Mesodermal cell (in vitro differentiated cells): ENCODE results near the gene CELF5.

Source experiments
- H3K27ac ChIP-seq: 2 replicates; pipeline ENCODE4 v1.7.0; 2013; ENCODE audit warnings: mild to moderate bottlenecking, low read depth, low read length, moderate library complexity; ENCODE audit not compliant: severe bottlenecking
- H3K36me3 ChIP-seq: 2 replicates; pipeline ENCODE4 v1.7.1; 2013; ENCODE audit warnings: mild to moderate bottlenecking, low read length, moderate library complexity; ENCODE audit not compliant: control insufficient read depth, insufficient read depth
- H3K4me1 ChIP-seq: one replicate; pipeline ENCODE4 v1.7.1; 2013; ENCODE audit warnings: mild to moderate bottlenecking, low read length; ENCODE audit not compliant: insufficient read depth, control insufficient read depth, poor library complexity, severe bottlenecking
- H3K4me3 ChIP-seq: 2 replicates; pipeline ENCODE4 v1.7.0; 2013; ENCODE audit warnings: low read length, control low read depth, mild to moderate bottlenecking; ENCODE audit not compliant: insufficient read depth, poor library complexity, severe bottlenecking; ENCODE audit errors: extremely low read depth
- H3K9me3 ChIP-seq: 2 replicates; pipeline ENCODE4 v1.7.1; 2013; ENCODE audit warnings: mild to moderate bottlenecking, low read length, moderate library complexity; ENCODE audit not compliant: control insufficient read depth
- WGBS, 2 experiments: methylation state at CpG; one replicate each; pipeline ENCODE4 v1.1.5; 2013; ENCODE audit warnings: missing lambda C conversion rate in 2 of 2; ENCODE audit not compliant: insufficient coverage in 2 of 2; 5-methylcytosine and 5-hydroxymethylcytosine counted together

The CELF5 gene

DNA sequence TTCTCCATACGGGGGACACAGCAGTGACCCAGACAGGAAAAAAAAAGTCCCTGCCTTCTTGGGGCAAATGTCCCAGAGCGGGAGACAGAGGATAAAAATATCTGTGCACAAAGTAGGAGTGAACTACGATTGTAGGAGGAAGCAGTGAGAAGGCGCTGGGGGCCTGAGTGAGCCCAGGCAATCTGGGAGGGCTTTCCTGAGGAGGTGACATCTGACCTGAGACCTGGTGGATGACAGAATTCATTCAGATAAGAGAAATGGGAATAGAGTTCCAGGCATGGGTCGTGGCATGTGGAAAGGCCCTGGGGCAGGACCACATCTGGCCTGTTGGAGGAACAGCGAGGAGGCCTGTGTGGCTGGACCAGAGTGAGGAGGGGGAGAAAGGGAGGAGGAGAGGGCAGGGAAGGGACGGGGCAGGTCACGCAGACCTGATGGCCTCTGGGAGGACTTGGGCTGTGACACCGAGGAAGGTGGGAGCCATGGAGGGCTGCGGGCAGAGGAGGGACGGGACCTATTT is 91.7 kb downstream of the CELF5 start:
- no peaks in the 10 kb centered on the region for H3K36me3 ChIP-seq
- no peaks in the 10 kb centered on the region for H3K4me1 ChIP-seq
- no peaks in the 10 kb centered on the region for H3K9me3 ChIP-seq
- 85 to 91% methylated on average over 11 of the region's 11 CpGs for WGBS, 2 experiments
- no peak overlapping the region for H3K27ac ChIP-seq
- H3K4me3 ChIP-seq = no peak overlapping the region

DNA sequence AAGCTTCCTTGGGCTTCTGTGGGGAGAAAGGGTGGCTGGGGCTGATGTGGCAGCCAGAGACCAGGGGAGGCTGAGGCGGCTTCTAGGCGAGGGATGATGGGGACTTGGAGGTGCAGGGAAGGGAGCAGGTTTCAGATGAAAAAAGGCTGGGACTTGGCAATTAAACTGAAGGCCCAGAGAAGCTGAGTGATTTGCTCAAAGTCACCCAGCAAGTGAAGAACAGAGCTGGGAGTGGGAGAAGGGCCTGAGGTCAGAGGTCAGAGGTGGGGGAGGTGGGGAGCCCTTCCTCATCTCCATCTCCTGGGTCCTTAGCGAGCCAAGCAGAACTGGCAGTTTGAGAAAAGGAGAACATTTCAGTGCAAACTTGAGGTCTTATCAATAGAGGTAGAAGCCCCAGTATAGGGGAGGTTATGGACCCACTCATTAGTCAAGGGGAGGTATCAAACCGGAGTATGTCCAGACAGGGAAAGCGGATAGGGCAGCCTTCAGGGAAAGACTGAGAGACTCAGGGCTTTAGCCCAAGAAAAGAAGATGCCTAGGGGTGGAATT is 92.3 kb downstream of the CELF5 start:
- WGBS, 2 experiments = 85 to 94% methylated on average over 4 of the region's 5 CpGs
- Histone ChIP-seq H3K4me3 (no peak overlapping the region), H3K36me3 (no peaks in the 10 kb centered on the region), H3K4me1 (no peaks in the 10 kb centered on the region), H3K9me3 (no peaks in the 10 kb centered on the region), H3K27ac (no peak overlapping the region)

DNA sequence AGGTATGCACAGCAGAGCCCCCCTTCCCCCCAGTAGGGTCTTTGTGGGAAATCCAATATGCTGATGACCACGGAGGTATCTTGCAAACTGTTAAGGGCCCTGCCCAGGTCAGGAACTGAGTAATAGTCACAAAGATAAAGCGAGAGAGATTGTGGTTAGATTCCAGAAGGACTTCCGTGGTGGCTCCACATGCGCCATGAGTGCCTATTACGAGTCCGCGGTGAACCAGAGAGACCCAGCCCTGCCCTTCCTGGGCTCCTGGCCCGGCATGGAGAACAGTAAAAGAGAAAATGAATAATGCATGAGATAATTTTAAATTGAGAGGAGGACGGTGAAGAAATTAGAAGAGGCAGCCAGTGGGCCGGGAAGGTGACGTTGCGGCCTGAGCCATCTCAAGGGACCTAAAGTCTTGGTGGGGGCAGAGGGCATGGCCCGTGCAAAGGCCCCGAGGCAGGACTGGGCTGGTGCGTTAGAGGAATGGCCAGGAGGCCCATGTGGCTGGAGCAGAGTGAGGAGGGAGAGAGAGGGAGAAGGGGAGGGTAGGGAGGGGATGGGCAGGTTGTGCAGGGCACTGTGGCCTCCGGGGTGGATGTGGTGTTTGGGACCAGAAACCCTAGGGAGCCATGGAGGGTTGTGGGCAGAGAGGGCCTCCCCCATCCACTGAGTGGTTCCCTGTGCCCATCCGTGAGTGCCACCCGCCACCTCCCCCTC is 95.3 kb downstream of the CELF5 start:
- H3K9me3 ChIP-seq = no peaks in the 10 kb centered on the region
- no peaks in the 10 kb centered on the region for H3K36me3 ChIP-seq
- H3K27ac ChIP-seq = no peak overlapping the region
- no peak overlapping the region for H3K4me3 ChIP-seq
- no peaks in the 10 kb centered on the region for H3K4me1 ChIP-seq
- 55 to 64% methylated on average over 16 to 17 of the region's 18 CpGs for WGBS, 2 experiments

DNA sequence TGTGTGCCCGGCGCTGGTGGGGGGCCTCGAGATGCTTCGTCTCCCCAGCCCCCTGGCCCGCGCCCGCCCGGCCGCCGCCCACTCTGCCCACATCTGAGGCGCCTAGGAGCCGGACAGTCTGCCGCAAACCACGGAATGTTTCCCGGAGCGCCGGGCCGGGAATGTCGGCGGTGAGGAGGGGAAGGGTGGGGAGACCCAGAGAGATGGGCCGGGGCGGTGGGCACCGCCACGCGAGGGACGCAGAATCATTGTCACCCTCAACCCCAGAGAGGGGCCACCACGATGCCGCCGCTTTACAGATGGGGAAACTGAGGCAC is 95.9 kb downstream of the CELF5 start:
- WGBS, 2 experiments = 69 to 76% methylated on average over 24 to 28 of the region's 29 CpGs
- Histone ChIP-seq H3K27ac (no peak overlapping the region), H3K36me3 (no peaks in the 10 kb centered on the region), H3K9me3 (no peaks in the 10 kb centered on the region), H3K4me3 (no peak overlapping the region), H3K4me1 (no peaks in the 10 kb centered on the region)

DNA sequence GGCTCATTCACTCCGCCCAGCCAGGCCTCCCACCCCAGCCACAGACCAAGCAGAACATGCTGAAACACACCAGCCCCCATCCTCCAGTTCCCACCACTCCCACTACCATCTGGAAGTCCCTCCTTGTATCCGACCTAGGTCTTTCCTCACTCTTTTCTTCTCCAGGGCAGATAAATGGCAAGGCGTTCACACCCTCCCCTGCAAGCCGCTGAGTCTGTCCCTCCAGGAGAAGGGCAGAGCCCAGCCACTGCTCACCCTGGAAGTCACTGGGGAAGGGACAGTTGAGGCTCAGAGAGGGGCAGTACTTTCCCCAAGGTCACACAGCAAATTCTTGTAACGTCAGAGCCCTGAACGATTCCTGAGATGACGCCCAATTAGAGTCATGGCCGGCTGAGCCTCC is 96.4 kb downstream of the CELF5 start:
- no peak overlapping the region for H3K27ac ChIP-seq
- no peaks in the 10 kb centered on the region for H3K9me3 ChIP-seq
- H3K36me3 ChIP-seq = no peaks in the 10 kb centered on the region
- 67 to 71% methylated on average over 6 to 8 of the region's 8 CpGs for WGBS, 2 experiments
- H3K4me3 ChIP-seq = no peak overlapping the region
- H3K4me1 ChIP-seq = no peaks in the 10 kb centered on the region

DNA sequence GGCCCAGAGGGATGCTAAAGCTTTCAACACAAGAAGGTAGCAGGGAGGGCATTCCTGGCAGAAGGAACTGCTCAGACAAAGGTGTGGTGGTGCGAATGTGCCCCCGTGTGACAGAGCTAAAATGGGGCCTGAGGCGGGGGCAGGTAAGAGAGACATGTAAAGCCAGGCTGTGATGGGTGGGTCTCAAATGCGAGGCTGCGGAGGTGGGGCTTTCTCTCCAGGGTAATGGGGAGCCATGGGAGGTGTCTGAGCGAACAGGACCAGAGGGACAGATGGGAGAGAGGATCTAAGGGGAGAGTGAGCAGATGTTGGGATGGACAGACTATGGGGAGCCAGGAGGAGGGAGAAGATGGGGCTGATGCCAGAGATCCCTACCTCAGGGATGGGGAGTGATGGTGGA is 97.2 kb downstream of the CELF5 start:
- Histone ChIP-seq H3K27ac (no peak overlapping the region), H3K4me1 (no peaks in the 10 kb centered on the region), H3K36me3 (no peaks in the 10 kb centered on the region), H3K4me3 (no peak overlapping the region), H3K9me3 (no peaks in the 10 kb centered on the region)
- WGBS, 2 experiments = 46 to 50% methylated on average over 6 of the region's 6 CpGs

DNA sequence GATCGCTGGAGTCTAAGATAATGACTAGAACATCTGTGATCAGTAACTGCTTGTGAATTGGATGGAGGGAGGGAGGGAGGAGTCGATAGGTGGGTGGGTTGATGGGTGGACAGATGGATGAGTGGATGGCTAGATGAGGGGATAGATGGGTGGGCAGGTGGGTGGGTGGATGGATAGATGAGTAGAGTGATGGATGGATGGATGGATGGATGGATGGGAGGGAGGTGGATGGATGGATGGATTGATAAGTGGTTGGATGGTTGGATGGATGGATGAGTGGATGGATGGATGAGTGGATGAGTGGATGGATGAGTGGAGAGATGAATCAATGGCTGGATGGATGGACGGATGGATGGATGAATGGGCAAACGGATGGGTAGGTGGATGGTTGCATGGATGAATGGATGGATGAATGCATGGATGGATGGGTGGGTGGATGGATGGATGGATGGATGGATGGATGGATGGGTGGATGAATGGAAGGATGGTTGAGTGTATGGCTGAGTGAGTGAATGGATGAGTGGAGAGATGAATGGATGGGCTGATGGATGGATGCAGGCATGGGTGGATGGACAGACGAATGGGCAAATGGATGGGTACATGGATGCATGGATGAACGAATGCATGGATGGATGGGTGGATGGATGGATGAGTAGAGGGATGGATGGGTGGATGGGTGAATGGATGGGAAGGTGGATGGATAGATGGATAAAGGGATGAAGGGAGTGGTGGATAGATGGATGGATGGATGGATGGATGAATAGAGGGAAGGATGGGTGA is 97.9 kb downstream of the CELF5 start:
- 74 to 76% methylated on average over 4 to 6 of the region's 6 CpGs for WGBS, 2 experiments
- Histone ChIP-seq H3K4me1 (no peaks in the 10 kb centered on the region), H3K9me3 (no peaks in the 10 kb centered on the region), H3K27ac (no peak overlapping the region), H3K4me3 (no peak overlapping the region), H3K36me3 (no peaks in the 10 kb centered on the region)

DNA sequence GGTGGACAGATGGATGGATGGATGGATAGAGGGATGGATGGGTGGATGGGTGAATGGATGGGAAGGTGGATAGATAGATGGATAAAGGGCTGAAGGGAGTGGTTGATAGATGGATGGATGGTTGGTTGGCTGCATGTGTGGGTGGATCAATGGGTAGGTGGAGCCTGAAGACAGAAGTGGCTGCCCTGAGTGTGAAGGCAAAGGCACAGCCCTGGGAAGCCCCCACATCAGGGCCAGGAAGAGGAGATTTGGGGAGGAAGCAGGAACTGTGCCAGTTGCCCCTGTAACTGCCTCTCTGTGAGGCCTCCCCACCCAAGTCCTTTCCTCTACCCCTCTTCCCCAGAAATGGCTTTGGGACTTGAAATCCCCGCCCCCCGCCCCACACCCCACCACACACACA is 98.6 kb downstream of the CELF5 start:
- Histone ChIP-seq H3K4me1 (no peaks in the 10 kb centered on the region), H3K9me3 (no peaks in the 10 kb centered on the region), H3K36me3 (no peaks in the 10 kb centered on the region), H3K4me3 (no peak overlapping the region), H3K27ac (no peak overlapping the region)
- WGBS, 2 experiments = no CpG with 5 or more reads among the region's 2 CpGs

DNA sequence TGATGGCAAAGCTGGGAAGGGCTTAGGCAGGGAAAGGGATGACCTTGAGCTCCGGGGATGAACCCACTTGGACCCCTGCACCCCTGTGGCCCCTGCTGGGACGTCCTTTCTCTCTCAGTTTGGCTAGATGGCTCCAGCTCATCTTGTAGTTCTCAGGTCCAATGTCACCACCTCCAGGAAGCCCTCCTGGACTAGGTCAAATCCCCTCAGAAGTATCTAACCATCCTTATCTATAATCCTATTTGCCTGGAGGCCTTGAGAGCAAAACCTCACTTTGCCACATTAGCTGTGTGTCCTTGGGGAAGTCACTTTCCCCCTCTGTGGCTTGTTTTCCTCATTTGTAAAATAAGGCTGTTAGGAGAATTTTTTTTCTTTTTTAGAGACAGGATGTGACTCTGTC is 99.2 kb downstream of the CELF5 start:
- Histone ChIP-seq H3K27ac (no peak overlapping the region), H3K36me3 (no peaks in the 10 kb centered on the region), H3K4me3 (no peak overlapping the region), H3K4me1 (no peaks in the 10 kb centered on the region), H3K9me3 (no peaks in the 10 kb centered on the region)
- 25 to 65% methylated on average over 2 of the region's 2 CpGs for WGBS, 2 experiments

DNA sequence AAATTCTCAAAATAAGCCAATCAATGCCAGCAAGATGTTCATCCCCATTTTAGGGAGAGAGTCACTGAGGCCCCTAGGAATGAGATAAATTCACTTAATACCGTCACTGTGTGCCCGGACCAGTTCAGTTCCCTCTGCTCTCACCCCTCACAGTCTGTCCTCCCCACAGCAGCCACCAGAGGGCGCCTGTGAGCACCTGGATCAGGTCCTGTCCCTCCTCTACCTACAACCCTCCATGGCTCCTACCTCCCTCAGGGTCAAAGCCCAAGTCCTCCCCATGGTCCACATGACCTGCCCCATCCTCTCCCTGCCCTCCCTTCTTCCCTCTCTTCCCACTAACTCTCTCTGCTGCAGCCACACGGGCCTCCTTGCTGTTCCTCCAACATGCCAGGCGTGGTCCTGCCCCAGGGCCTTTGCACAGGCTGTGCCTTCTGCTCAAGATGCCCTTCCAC is 100.0 kb downstream of the CELF5 start:
- Histone ChIP-seq H3K4me3 (no peak overlapping the region), H3K9me3 (no peaks in the 10 kb centered on the region), H3K36me3 (no peaks in the 10 kb centered on the region), H3K4me1 (no peaks in the 10 kb centered on the region), H3K27ac (no peak overlapping the region)
- WGBS, 2 experiments = 41 to 53% methylated on average over 5 of the region's 5 CpGs

DNA sequence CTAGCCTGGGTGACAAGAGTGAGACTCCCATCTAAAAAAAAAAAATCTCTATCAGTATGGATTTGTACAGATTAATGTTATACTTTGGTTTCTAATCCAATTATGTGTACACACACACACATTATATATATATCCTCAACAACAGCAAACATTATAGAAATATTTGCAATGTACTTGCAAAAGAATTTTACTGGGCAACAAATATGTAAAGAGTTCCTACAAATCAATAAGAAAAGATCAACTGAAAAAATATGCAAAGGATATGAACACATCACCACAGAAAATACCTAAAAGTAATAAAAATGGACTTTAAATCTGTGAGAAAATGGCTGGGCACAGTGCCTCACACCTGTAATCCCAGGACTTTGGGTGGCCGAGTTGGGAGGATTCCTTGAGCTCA is 101.0 kb downstream of the CELF5 start:
- whole genome bisulfite sequencing, 2 experiments = 80 to 83% methylated on average over 1 of the region's 1 CpG
- no peak overlapping the region for H3K27ac ChIP-seq
- H3K4me3 ChIP-seq = no peak overlapping the region
- no peaks in the 10 kb centered on the region for H3K4me1 ChIP-seq
- no peaks in the 10 kb centered on the region for H3K9me3 ChIP-seq
- no peaks in the 10 kb centered on the region for H3K36me3 ChIP-seq
